ENCODE data around the gene GNG4. TPM values are rescaled to one million over a fixed set of nuclear protein-coding genes. Genes with fewer than 3 reads are reported as not detected.

The GNG4 gene
- total and polyA plus RNA-seq, 2 experiments from 2014 or later: 4.8 to 11.8 TPM

GRCh38 chr1:235586992-235587391 is 62.6 kb downstream of the GNG4 start:
- no peaks in the 10 kb centered on the region for H3K9me3 ChIP-seq (ENCODE audit: low read depth)
- H3K27me3 ChIP-seq: no peaks in the 10 kb centered on the region
- H3K4me3 ChIP-seq: no peak overlapping the region
- H3K4me1 ChIP-seq (ENCODE audit: insufficient read depth): no peaks in the 10 kb centered on the region
- H4K20me1 ChIP-seq (ENCODE audit: insufficient read depth, poor library complexity, severe bottlenecking): no peaks in the 10 kb centered on the region
- WGBS (ENCODE audit: low lambda C conversion rate, missing lambda C conversion rate): 100% methylated on average over 1 of the region's 2 CpGs
- no peak overlapping the region for H3K27ac ChIP-seq
- no peak overlapping the region for H3K4me2 ChIP-seq
- H3K79me2 ChIP-seq: no peaks in the 10 kb centered on the region
- no peak for DNase-seq (ENCODE audit: low spot score)
- no peak overlapping the region for H2AFZ ChIP-seq
- no peak for TF ChIP-seq EZH2phosphoT487 (IDR thresholded peaks at IDR 0.05; ENCODE audit: low read depth, severe bottlenecking, unreplicated experiment)
- no peak for TF ChIP-seq CTCF (IDR thresholded peaks at IDR 0.05; ENCODE audit: poor library complexity)
- no peak for TF ChIP-seq EZH2 (IDR thresholded peaks at IDR 0.05; ENCODE audit: borderline replicate concordance)
- no peaks in the 10 kb centered on the region for H3K36me3 ChIP-seq (replicated peaks; ENCODE audit: insufficient read depth, low read depth)
- no peaks in the 10 kb centered on the region for H3K9me2 ChIP-seq (replicated peaks; ENCODE audit: insufficient read depth)

- H3K36me3 ChIP-seq (replicated peaks; ENCODE audit: insufficient read depth, low read depth): no peaks in the 10 kb centered on the region
- no peak for TF ChIP-seq EZH2phosphoT487 (IDR thresholded peaks at IDR 0.05; ENCODE audit: low read depth, severe bottlenecking, unreplicated experiment)
- TF ChIP-seq CTCF (IDR thresholded peaks at IDR 0.05; ENCODE audit: poor library complexity): no peak
- no peak for TF ChIP-seq EZH2 (IDR thresholded peaks at IDR 0.05; ENCODE audit: borderline replicate concordance)
- WGBS (ENCODE audit: low lambda C conversion rate, missing lambda C conversion rate): 79% methylated on average over 5 of the region's 5 CpGs
- H3K4me1 ChIP-seq (ENCODE audit: insufficient read depth): no peaks in the 10 kb centered on the region
- no peak overlapping the region for H3K4me3 ChIP-seq
- no peak overlapping the region for H3K27ac ChIP-seq
- H3K9me3 ChIP-seq (ENCODE audit: low read depth): no peaks in the 10 kb centered on the region
- H3K27me3 ChIP-seq: no peaks in the 10 kb centered on the region
- H3K79me2 ChIP-seq: no peaks in the 10 kb centered on the region
- DNase-seq (ENCODE audit: low spot score): no peak
- H3K4me2 ChIP-seq: no peak overlapping the region
- H3K9me2 ChIP-seq (replicated peaks; ENCODE audit: insufficient read depth): no peaks in the 10 kb centered on the region
- H2AFZ ChIP-seq: no peak overlapping the region
- H4K20me1 ChIP-seq (ENCODE audit: insufficient read depth, poor library complexity, severe bottlenecking): no peaks in the 10 kb centered on the region
These were observed 63.2 kb downstream of the GNG4 start for GRCh38 chr1:235586413-235586812.

- TF ChIP-seq EZH2 (IDR thresholded peaks at IDR 0.05; ENCODE audit: borderline replicate concordance) (no peak), CTCF (IDR thresholded peaks at IDR 0.05; ENCODE audit: poor library complexity) (no peak), EZH2phosphoT487 (IDR thresholded peaks at IDR 0.05; ENCODE audit: low read depth, severe bottlenecking, unreplicated experiment) (no peak)
- 92% methylated on average over 2 of the region's 2 CpGs for WGBS (ENCODE audit: low lambda C conversion rate, missing lambda C conversion rate)
- no peak for DNase-seq (ENCODE audit: low spot score)
- no peak overlapping the region for H2AFZ ChIP-seq
- no peak overlapping the region for H3K4me3 ChIP-seq
- H3K36me3 ChIP-seq (replicated peaks; ENCODE audit: insufficient read depth, low read depth): no peaks in the 10 kb centered on the region
- no peaks in the 10 kb centered on the region for H3K9me3 ChIP-seq (ENCODE audit: low read depth)
- no peaks in the 10 kb centered on the region for H4K20me1 ChIP-seq (ENCODE audit: insufficient read depth, poor library complexity, severe bottlenecking)
- H3K27ac ChIP-seq: no peak overlapping the region
- H3K79me2 ChIP-seq: no peaks in the 10 kb centered on the region
- H3K9me2 ChIP-seq (replicated peaks; ENCODE audit: insufficient read depth): no peaks in the 10 kb centered on the region
- no peak overlapping the region for H3K4me2 ChIP-seq
- no peaks in the 10 kb centered on the region for H3K27me3 ChIP-seq
- no peaks in the 10 kb centered on the region for H3K4me1 ChIP-seq (ENCODE audit: insufficient read depth)
These were observed 64.6 kb downstream of the GNG4 start for GRCh38 chr1:235584973-235585372.

GRCh38 chr1:235583511-235584001 is 66.0 kb downstream of the GNG4 start:
- Histone ChIP-seq H3K4me2 (no peak overlapping the region), H3K27me3 (no peaks in the 10 kb centered on the region), H3K9me2 (replicated peaks; ENCODE audit: insufficient read depth) (no peaks in the 10 kb centered on the region), H3K27ac (no peak overlapping the region), H3K79me2 (no peaks in the 10 kb centered on the region), H3K9me3 (ENCODE audit: low read depth) (no peaks in the 10 kb centered on the region), H4K20me1 (ENCODE audit: insufficient read depth, poor library complexity, severe bottlenecking) (no peaks in the 10 kb centered on the region), H3K4me1 (ENCODE audit: insufficient read depth) (no peaks in the 10 kb centered on the region), H3K36me3 (replicated peaks; ENCODE audit: insufficient read depth, low read depth) (no peaks in the 10 kb centered on the region), H2AFZ (no peak overlapping the region), H3K4me3 (no peak overlapping the region)
- WGBS (ENCODE audit: low lambda C conversion rate, missing lambda C conversion rate): 68% methylated on average over 4 of the region's 4 CpGs
- DNase-seq (ENCODE audit: low spot score): no peak
- TF ChIP-seq EZH2phosphoT487 (IDR thresholded peaks at IDR 0.05; ENCODE audit: low read depth, severe bottlenecking, unreplicated experiment): no peak
- TF ChIP-seq CTCF (IDR thresholded peaks at IDR 0.05; ENCODE audit: poor library complexity): no peak
